Fibroblast of peridontal ligament (primary cell): ENCODE data around the gene TET3.

ENCODE experiments used
- DNase-seq: peaks from one replicate; pipeline ENCODE4 v3.0.0-alpha.2; 2010; ENCODE audit errors: extremely low read depth

The TET3 gene

DNA sequence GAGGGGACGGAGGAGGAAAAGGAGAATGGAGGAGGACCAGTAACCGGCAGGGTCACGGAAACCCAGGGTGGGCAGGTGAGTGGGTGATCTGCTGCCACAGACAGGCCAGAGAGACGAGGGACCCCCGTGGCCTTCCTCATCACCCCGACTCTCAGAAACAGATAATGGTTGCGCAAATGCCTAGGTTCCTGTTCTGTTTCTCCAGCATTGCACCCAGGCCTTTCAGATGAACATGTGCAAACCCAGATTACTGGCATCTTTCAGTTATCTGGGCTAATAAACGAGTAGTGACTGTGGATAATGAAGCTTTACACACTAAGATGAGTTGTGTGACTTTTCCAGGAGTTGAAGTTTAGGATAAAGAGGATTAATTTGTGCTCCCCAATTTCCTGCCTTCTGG, 46.5 kb downstream of the TET3 start:
- no peak for DNase-seq

DNA sequence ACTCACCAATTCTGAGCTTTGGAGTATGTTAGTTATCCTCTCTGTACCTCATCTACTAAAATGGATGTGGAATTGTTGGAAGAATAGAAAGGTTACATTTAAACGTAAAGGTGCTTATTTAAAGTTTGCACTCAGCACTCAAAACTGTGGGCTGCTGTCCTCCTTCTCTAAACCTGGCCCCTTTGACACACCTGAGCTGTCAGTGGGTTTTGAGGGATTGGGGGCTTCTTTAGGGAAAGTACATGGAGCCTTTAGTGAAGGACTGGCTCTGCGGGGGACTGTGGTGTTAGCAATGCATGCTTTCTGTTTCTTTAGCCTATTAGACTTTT, 47.2 kb downstream of the TET3 start:
- no peak for DNase-seq

DNA sequence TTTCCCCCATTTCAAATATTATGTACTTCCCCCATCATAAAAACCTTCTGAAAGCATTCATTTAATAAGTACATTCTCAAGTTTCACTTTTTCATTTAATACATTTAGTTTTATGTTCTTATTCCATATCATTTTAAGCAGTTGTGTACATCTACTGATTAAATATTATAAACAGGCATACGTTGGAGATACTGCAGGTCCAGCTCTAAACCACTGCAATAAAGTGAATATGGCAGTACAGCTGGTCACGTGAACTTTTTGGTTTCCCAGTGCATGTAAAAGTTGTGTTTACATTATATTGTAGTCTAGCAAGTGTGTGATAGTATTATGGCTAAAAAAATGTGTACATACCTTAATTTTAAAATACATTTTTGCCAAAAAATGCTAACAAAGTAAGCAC, 48.7 kb downstream of the TET3 start:
- DNase-seq, result no peak
